DOHH2 (cell line): Measurements from ENCODE around the gene WDFY3.

Source experiments
- CTCF ChIP-seq: fragments of 200-600 bp; sonication (generic); IDR thresholded peaks from one replicate; pipeline ENCODE4 v1.5.1; 2014; ENCODE audit warnings: antibody characterized with exemption, mild to moderate bottlenecking, low read depth, low read length; ENCODE audit not compliant: poor library complexity, severe bottlenecking
- EZH2phosphoT487 ChIP-seq: fragments of 200-600 bp; sonication (generic); IDR thresholded peaks from 2 replicates; pipeline ENCODE4 v1.6.1; 2017; ENCODE audit warnings: borderline replicate concordance, mild to moderate bottlenecking, antibody characterized with exemption, low read length, moderate library complexity, mixed read lengths

DNA sequence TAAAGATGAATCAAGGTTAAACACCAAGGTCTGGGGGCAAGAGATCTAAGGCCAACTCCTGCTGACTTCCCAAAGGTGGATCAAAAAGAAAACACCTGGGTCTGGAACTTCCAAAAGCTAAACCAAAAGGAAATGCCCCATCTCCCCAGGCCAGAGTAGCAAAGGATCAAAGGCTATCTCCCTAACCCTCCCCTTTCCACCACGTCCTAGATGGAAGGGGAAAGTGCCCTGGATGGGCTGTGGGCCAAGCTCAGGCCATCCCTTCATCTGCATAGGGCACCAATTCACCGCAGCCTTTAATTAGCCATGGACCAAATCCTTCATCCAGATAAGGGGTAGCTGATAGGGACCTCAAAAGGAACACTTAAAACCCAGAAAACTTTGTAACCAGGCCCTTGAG lies 100.2 kb downstream of the WDFY3 start:
- no peak for TF ChIP-seq CTCF
- TF ChIP-seq EZH2phosphoT487, result no peak
